Neuronal stem cell (in vitro differentiated cells): ENCODE measurements around the gene TMEM229A.

Experiments used
- DNase-seq: peaks from one replicate; pipeline ENCODE4 v3.0.0-alpha.2; 2013; ENCODE audit warnings: low spot score
- H2AFZ ChIP-seq: one replicate; pipeline ENCODE4 v1.6.1; 2013; ENCODE audit warnings: mild to moderate bottlenecking, low read length, inconsistent platforms
- H2AK5ac ChIP-seq: 2 replicates; pipeline ENCODE4 v1.6.1; 2013; ENCODE audit warnings: low read depth, mild to moderate bottlenecking, inconsistent platforms, low read length, moderate library complexity, mixed read lengths
- H2BK120ac ChIP-seq: 2 replicates; pipeline ENCODE4 v1.6.1; 2013; ENCODE audit warnings: low read depth, mild to moderate bottlenecking, inconsistent platforms, low read length, moderate library complexity, mixed read lengths
- H2BK12ac ChIP-seq: one replicate; pipeline ENCODE4 v1.6.1; 2013; ENCODE audit warnings: low read length, inconsistent platforms
- H2BK15ac ChIP-seq: 2 replicates; pipeline ENCODE4 v1.6.1; 2013; ENCODE audit warnings: mild to moderate bottlenecking, low read length, inconsistent platforms, mixed read lengths
- H2BK5ac ChIP-seq: one replicate; pipeline ENCODE4 v1.6.1; 2013; ENCODE audit warnings: inconsistent platforms, mild to moderate bottlenecking, low read length, moderate library complexity
- H3K14ac ChIP-seq: one replicate; pipeline ENCODE4 v1.6.1; 2013; ENCODE audit warnings: low read length, inconsistent platforms
- H3K18ac ChIP-seq: 2 replicates; pipeline ENCODE4 v1.6.1; 2013; ENCODE audit warnings: low read length, inconsistent platforms
- H3K23ac ChIP-seq: 2 replicates; pipeline ENCODE4 v1.6.1; 2013; ENCODE audit warnings: low read depth, mild to moderate bottlenecking, mixed read lengths, low read length, inconsistent platforms; ENCODE audit not compliant: poor library complexity
- H3K27ac ChIP-seq: replicated peaks from 3 replicates; pipeline ENCODE4 v1.5.1; 2013; ENCODE audit warnings: low read length, inconsistent platforms
- H3K27me3 ChIP-seq, 3 experiments: 2 replicates each; pipeline ENCODE4 v1.6.1; 2013; ENCODE audit warnings: low read length in 3 of 3, mild to moderate bottlenecking in 2 of 3, inconsistent platforms in 1 of 3, low read depth in 1 of 3, mixed read lengths in 1 of 3, moderate library complexity in 1 of 3; ENCODE audit not compliant: control insufficient read depth in 3 of 3, insufficient read depth in 3 of 3
- H3K36me3 ChIP-seq, 2 donors: replicated peaks in 1 of 2; 2 replicates each; pipeline ENCODE4 v1.6.1; 2013; ENCODE audit warnings: low read length in 2 of 2; ENCODE audit not compliant: control insufficient read depth in 2 of 2, insufficient read depth in 2 of 2
- H3K4ac ChIP-seq: 2 replicates; pipeline ENCODE4 v1.6.1; 2013; ENCODE audit warnings: inconsistent platforms, mild to moderate bottlenecking, low read length, moderate library complexity
- H3K4me1 ChIP-seq, 2 donors: 1 replicate in 1 of 2; 2 replicates in 1 of 2; pipeline ENCODE4 v1.6.1; 2013; ENCODE audit warnings: low read length in 2 of 2, low read depth in 1 of 2; ENCODE audit not compliant: control insufficient read depth in 2 of 2, insufficient read depth in 1 of 2
- H3K4me2 ChIP-seq: one replicate; pipeline ENCODE4 v1.6.1; 2013; ENCODE audit warnings: mild to moderate bottlenecking, low read length, inconsistent platforms; ENCODE audit not compliant: insufficient read depth, poor library complexity, severe bottlenecking
- H3K4me3 ChIP-seq, 2 donors: 2 replicates each; pipeline ENCODE4 v1.5.1; 2013; ENCODE audit warnings: low read length in 2 of 2, mild to moderate bottlenecking in 2 of 2, inconsistent platforms in 1 of 2, moderate library complexity in 1 of 2
- H3K79me1 ChIP-seq: one replicate; pipeline ENCODE4 v1.6.1; 2013; ENCODE audit warnings: low read depth, mild to moderate bottlenecking, inconsistent platforms, low read length, moderate library complexity
- H3K9ac ChIP-seq: one replicate; pipeline ENCODE4 v1.6.1; 2013; ENCODE audit warnings: mild to moderate bottlenecking, low read depth, low read length, inconsistent platforms; ENCODE audit not compliant: poor library complexity
- H3K9me3 ChIP-seq, 2 donors: replicated peaks in 1 of 2; 2 replicates each; pipeline versions ENCODE3 to v1.6.1; 2013; ENCODE audit warnings: low read length in 2 of 2, mild to moderate bottlenecking in 2 of 2, inconsistent platforms in 1 of 2, low read depth in 1 of 2, mixed read lengths in 1 of 2, moderate library complexity in 1 of 2; ENCODE audit not compliant: control insufficient read depth in 2 of 2, insufficient read depth in 1 of 2
- H4K8ac ChIP-seq: one replicate; pipeline ENCODE4 v1.6.1; 2013; ENCODE audit warnings: low read depth, mild to moderate bottlenecking, inconsistent platforms, low read length, moderate library complexity
- H4K91ac ChIP-seq: one replicate; pipeline ENCODE4 v1.6.1; 2013; ENCODE audit warnings: low read length, low read depth, mild to moderate bottlenecking, inconsistent platforms; ENCODE audit not compliant: poor library complexity
- WGBS, 2 donors: extraction: QIAGEN DNeasy Blood & Tissue Kit; methylation state at CpG; one replicate each; pipeline ENCODE4 v1.1.7; 2013; ENCODE audit warnings: missing lambda C conversion rate in 2 of 2, mixed read lengths in 1 of 2; ENCODE audit not compliant: insufficient read length in 2 of 2, insufficient replicate concordance in 1 of 2; ENCODE audit errors: extremely low coverage in 2 of 2; 5-methylcytosine and 5-hydroxymethylcytosine counted together

TMEM229A gene

GRCh38 chr7:124074007-124074406 is 41.1 kb upstream of the TMEM229A start:
- Histone ChIP-seq H3K9ac (no peak overlapping the region), H3K4me1 (no peaks in the 10 kb centered on the region), H2BK15ac (no peak overlapping the region), H2AK5ac (no peak overlapping the region), H3K18ac (no peak overlapping the region), H2AFZ (no peak overlapping the region), H3K4me3 (no peak overlapping the region), H3K14ac (no peak overlapping the region), H3K27ac (no peak overlapping the region), H3K4me2 (no peak overlapping the region), H4K8ac (peak overlapping the region; percentile 43), H3K23ac (no peak overlapping the region), H3K4ac (no peak overlapping the region), H3K79me1 (no peaks in the 10 kb centered on the region), H3K27me3 (no peaks in the 10 kb centered on the region), H2BK120ac (no peak overlapping the region), H3K36me3 (no peaks in the 10 kb centered on the region), H2BK5ac (no peak overlapping the region), H3K9me3 (no peaks in the 10 kb centered on the region), H4K91ac (no peak overlapping the region), H2BK12ac (no peak overlapping the region)
- no CpG with 5 or more reads among the region's 1 CpG for WGBS, 2 donors
- DNase-seq: no peak

DNA sequence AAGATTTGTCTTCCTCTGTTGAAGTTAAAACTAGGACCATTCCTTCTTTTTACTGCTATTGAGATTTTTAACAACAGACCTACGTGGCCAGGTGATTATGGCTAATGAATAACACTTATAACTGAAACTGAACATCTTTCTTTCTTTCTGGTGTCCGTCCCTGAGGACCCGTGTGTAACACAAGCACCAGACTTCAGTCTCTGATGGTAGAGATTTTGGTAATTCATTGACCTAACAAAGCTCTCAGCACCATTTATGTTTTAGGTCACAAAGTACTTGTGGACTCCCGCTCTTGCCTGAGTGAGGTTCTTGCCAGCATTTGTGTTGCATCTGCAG is 40.4 kb upstream of the TMEM229A start:
- Histone ChIP-seq H3K9me3 (no peaks in the 10 kb centered on the region), H3K4ac (no peak overlapping the region), H3K18ac (no peak overlapping the region), H3K9ac (no peak overlapping the region), H4K8ac (no peak overlapping the region), H3K79me1 (no peaks in the 10 kb centered on the region), H2BK12ac (no peak overlapping the region), H2BK5ac (no peak overlapping the region), H3K14ac (no peak overlapping the region), H3K23ac (no peak overlapping the region), H3K27ac (no peak overlapping the region), H3K4me1 (no peaks in the 10 kb centered on the region), H2AFZ (no peak overlapping the region), H2BK15ac (no peak overlapping the region), H2BK120ac (no peak overlapping the region), H3K4me3 (no peak overlapping the region), H4K91ac (no peak overlapping the region), H3K36me3 (no peaks in the 10 kb centered on the region), H3K4me2 (no peak overlapping the region), H2AK5ac (no peak overlapping the region), H3K27me3 (no peaks in the 10 kb centered on the region)
- DNase-seq: no peak
- no CpG with 5 or more reads among the region's 4 CpGs for WGBS, 2 donors

GRCh38 chr7:124072603-124073309 is 39.9 kb upstream of the TMEM229A start:
- H3K36me3 ChIP-seq: no peaks in the 10 kb centered on the region
- H3K23ac ChIP-seq: no peak overlapping the region
- H2BK15ac ChIP-seq: no peak overlapping the region
- H2BK5ac ChIP-seq: no peak overlapping the region
- H4K8ac ChIP-seq: no peak overlapping the region
- no peak overlapping the region for H3K18ac ChIP-seq
- no peak overlapping the region for H2BK120ac ChIP-seq
- H3K4me3 ChIP-seq: no peak overlapping the region
- H3K27me3 ChIP-seq: no peaks in the 10 kb centered on the region
- no peak overlapping the region for H3K27ac ChIP-seq
- DNase-seq: no peak
- H3K9ac ChIP-seq: no peak overlapping the region
- no CpG with 5 or more reads among the region's 4 CpGs for WGBS, 2 donors
- no peak overlapping the region for H2BK12ac ChIP-seq
- no peak overlapping the region for H3K4me2 ChIP-seq
- H3K4ac ChIP-seq: no peak overlapping the region
- no peak overlapping the region for H2AK5ac ChIP-seq
- H2AFZ ChIP-seq: no peak overlapping the region
- H3K14ac ChIP-seq: no peak overlapping the region
- no peaks in the 10 kb centered on the region for H3K4me1 ChIP-seq
- H3K9me3 ChIP-seq: no peaks in the 10 kb centered on the region
- no peaks in the 10 kb centered on the region for H3K79me1 ChIP-seq
- H4K91ac ChIP-seq: no peak overlapping the region

DNA sequence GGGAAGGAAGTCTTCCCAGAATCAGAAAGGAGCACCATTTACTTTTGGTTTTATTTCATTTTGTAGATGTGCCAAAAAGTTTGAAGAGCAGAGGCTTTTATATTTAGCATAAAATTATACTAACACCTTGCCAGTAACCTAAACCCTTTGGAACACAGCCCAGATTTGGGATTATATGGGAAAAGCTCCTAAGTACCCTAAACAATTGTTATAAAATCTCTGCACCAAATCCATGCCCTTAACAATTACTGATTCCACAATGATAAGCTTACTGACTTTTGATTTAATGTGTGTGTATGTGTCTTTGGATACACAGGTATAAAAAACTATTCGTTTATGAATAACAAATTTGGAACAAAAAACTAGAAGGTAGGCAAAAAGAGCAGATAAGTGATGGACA is 39.0 kb upstream of the TMEM229A start:
- Histone ChIP-seq H2BK12ac (no peak overlapping the region), H2AK5ac (no peak overlapping the region), H3K27me3 (no peaks in the 10 kb centered on the region), H2BK120ac (no peak overlapping the region), H2BK5ac (no peak overlapping the region), H2BK15ac (no peak overlapping the region), H3K4me1 (no peaks in the 10 kb centered on the region), H3K14ac (no peak overlapping the region), H2AFZ (no peak overlapping the region), H3K4ac (no peak overlapping the region), H4K91ac (no peak overlapping the region), H3K79me1 (no peaks in the 10 kb centered on the region), H3K36me3 (no peaks in the 10 kb centered on the region), H3K9me3 (no peaks in the 10 kb centered on the region), H3K9ac (no peak overlapping the region), H3K18ac (no peak overlapping the region), H3K4me2 (no peak overlapping the region), H4K8ac (no peak overlapping the region), H3K4me3 (no peak overlapping the region), H3K27ac (no peak overlapping the region), H3K23ac (no peak overlapping the region)
- no peak for DNase-seq
- WGBS, 2 donors: no CpG with 5 or more reads among the region's 1 CpG
